Thyroid gland (tissue), 4 donors: ENCODE results near the gene FBXO17.

Experiments
- CTCF ChIP-seq, 6 experiments: fragments of 200-600 bp in 3 of 6; fragments of 450-650 bp in 3 of 6; sonication (generic) in 3 of 6; IDR thresholded peaks; one replicate each; pipeline ENCODE4 v1.5.1; 2016 to 2019; ENCODE audit warnings: antibody characterized with exemption in 6 of 6, mild to moderate bottlenecking in 2 of 6, inconsistent platforms in 1 of 6, moderate library complexity in 1 of 6
- POLR2A ChIP-seq, 2 donors: fragments of 450-650 bp; IDR thresholded peaks; one replicate each; pipeline ENCODE4 v1.6.1; 2017; ENCODE audit warnings: antibody characterized with exemption in 2 of 2, mild to moderate bottlenecking in 2 of 2, moderate library complexity in 1 of 2

- TF ChIP-seq CTCF (IDR thresholded peaks at IDR 0.05) (no peak), POLR2A (IDR thresholded peaks at IDR 0.05) (no peak)
These were observed 10.8 kb downstream of the FBXO17 start for GRCh38 chr19:38964738-38965137.
